ENCODE measurements around the gene ZNF609. TPM values are rescaled to one million over a fixed set of nuclear protein-coding genes. Genes with fewer than 3 reads are reported as not detected.

The ZNF609 gene
- polyA plus RNA-seq: 10.2 TPM

GRCh38 chr15:64460206-64460723, at the start of gene ZNF609:
ZNF609 (plus strand) TSS chr15:64460578; CDS start chr15:64499420, 38,842 bp downstream.
- peak within 1 kb of the TSS; percentile 90 to 97 (median 96) for H3K4me3 Mint-ChIP-seq
- peaks cover 53 to 56% (median 56%) of the 10 kb centered on the region in 3 donors for H3K4me1 Mint-ChIP-seq
- no peaks in the 10 kb centered on the region for H3K9me3 Mint-ChIP-seq
- H3K27ac Mint-ChIP-seq: peak within 1 kb of the TSS; percentile 88 to 90 (median 89)
- no peaks in the 10 kb centered on the region for H3K36me3 Mint-ChIP-seq
- H3K27me3 Mint-ChIP-seq: no peaks in the 10 kb centered on the region

GRCh38 chr15:64412216-64412615, 48.2 kb upstream of the ZNF609 start:
- no peaks in the 10 kb centered on the region for H3K9me3 Mint-ChIP-seq
- H3K36me3 Mint-ChIP-seq: peaks cover 20% of the 10 kb centered on the region
- H3K27me3 Mint-ChIP-seq: no peaks in the 10 kb centered on the region
- no peak overlapping the region for H3K27ac Mint-ChIP-seq
- no peak overlapping the region for H3K4me3 Mint-ChIP-seq
- H3K4me1 Mint-ChIP-seq: no peaks in the 10 kb centered on the region

GRCh38 chr15:64422697-64423096, 37.7 kb upstream of the ZNF609 start:
- H3K36me3 Mint-ChIP-seq: peaks cover 7% of the 10 kb centered on the region
- no peaks in the 10 kb centered on the region for H3K27me3 Mint-ChIP-seq
- no peak overlapping the region for H3K27ac Mint-ChIP-seq
- no peak overlapping the region for H3K4me3 Mint-ChIP-seq
- no peaks in the 10 kb centered on the region for H3K9me3 Mint-ChIP-seq
- peaks cover 9 to 14% (median 9%) of the 10 kb centered on the region in 3 donors for H3K4me1 Mint-ChIP-seq

GRCh38 chr15:64423970-64424369, 36.4 kb upstream of the ZNF609 start:
- Mint-ChIP-seq H3K36me3 (peaks cover 6% of the 10 kb centered on the region), H3K4me1 (peaks cover 9 to 14% (median 9%) of the 10 kb centered on the region in 3 donors), H3K9me3 (no peaks in the 10 kb centered on the region), H3K4me3 (peak overlapping the region in 3 of 4 donors; percentile 10 to 51 (median 49)), H3K27me3 (no peaks in the 10 kb centered on the region), H3K27ac (peak overlapping the region in 2 of 3 donors; percentile 49 to 52)

- H3K4me3 Mint-ChIP-seq: no peak overlapping the region
- H3K4me1 Mint-ChIP-seq: peaks cover 9 to 14% (median 11%) of the 10 kb centered on the region in 3 donors
- no peaks in the 10 kb centered on the region for H3K9me3 Mint-ChIP-seq
- no peaks in the 10 kb centered on the region for H3K27me3 Mint-ChIP-seq
- peak overlapping the region in 1 of 3 donors; percentile 83 for H3K27ac Mint-ChIP-seq
- peaks cover 6% of the 10 kb centered on the region for H3K36me3 Mint-ChIP-seq
These were observed 35.2 kb upstream of the ZNF609 start for GRCh38 chr15:64425221-64425620.

GRCh38 chr15:64426845-64427465, 33.4 kb upstream of the ZNF609 start:
- peaks cover 10% of the 10 kb centered on the region for H3K36me3 Mint-ChIP-seq
- no peak overlapping the region for H3K4me3 Mint-ChIP-seq
- H3K9me3 Mint-ChIP-seq: no peaks in the 10 kb centered on the region
- peak overlapping the region in 1 of 3 donors; percentile 11 for H3K27ac Mint-ChIP-seq
- H3K27me3 Mint-ChIP-seq: no peaks in the 10 kb centered on the region
- H3K4me1 Mint-ChIP-seq: peaks cover 11 to 14% (median 12%) of the 10 kb centered on the region in 3 donors

- H3K9me3 Mint-ChIP-seq: no peaks in the 10 kb centered on the region
- H3K4me3 Mint-ChIP-seq: no peak overlapping the region
- peaks cover 12% of the 10 kb centered on the region for H3K36me3 Mint-ChIP-seq
- no peaks in the 10 kb centered on the region for H3K27me3 Mint-ChIP-seq
- peak overlapping the region in 1 of 3 donors; percentile 24 for H3K27ac Mint-ChIP-seq
- peaks cover 0 to 4% (median 2%) of the 10 kb centered on the region in 3 donors for H3K4me1 Mint-ChIP-seq
These were observed 30.9 kb upstream of the ZNF609 start for GRCh38 chr15:64429448-64429847.

- no peaks in the 10 kb centered on the region for H3K27me3 Mint-ChIP-seq
- peak overlapping the region in 1 of 3 donors; percentile 24 for H3K27ac Mint-ChIP-seq
- peaks cover 13% of the 10 kb centered on the region for H3K36me3 Mint-ChIP-seq
- peak overlapping the region in 1 of 4 donors; percentile 37 for H3K4me3 Mint-ChIP-seq
- peaks cover 0 to 4% (median 2%) of the 10 kb centered on the region in 3 donors for H3K4me1 Mint-ChIP-seq
- no peaks in the 10 kb centered on the region for H3K9me3 Mint-ChIP-seq
These were observed 30.2 kb upstream of the ZNF609 start for GRCh38 chr15:64430000-64430735.

- no peak overlapping the region for H3K27ac Mint-ChIP-seq
- H3K9me3 Mint-ChIP-seq: no peaks in the 10 kb centered on the region
- peaks cover under 1 to 6% (median 6%) of the 10 kb centered on the region in 3 donors for H3K4me1 Mint-ChIP-seq
- H3K27me3 Mint-ChIP-seq: no peaks in the 10 kb centered on the region
- H3K36me3 Mint-ChIP-seq: peaks cover 11% of the 10 kb centered on the region
- no peak overlapping the region for H3K4me3 Mint-ChIP-seq
These were observed 22.4 kb upstream of the ZNF609 start for GRCh38 chr15:64437982-64438381.

- Mint-ChIP-seq H3K27me3 (no peaks in the 10 kb centered on the region), H3K27ac (no peak overlapping the region), H3K4me3 (no peak overlapping the region), H3K4me1 (peaks cover 6 to 9% (median 8%) of the 10 kb centered on the region in 3 donors), H3K9me3 (no peaks in the 10 kb centered on the region), H3K36me3 (peaks cover 11% of the 10 kb centered on the region)
These were observed 21.5 kb upstream of the ZNF609 start for GRCh38 chr15:64438653-64439447.

- no peaks in the 10 kb centered on the region for H3K9me3 Mint-ChIP-seq
- no peak overlapping the region for H3K27ac Mint-ChIP-seq
- no peak overlapping the region for H3K4me3 Mint-ChIP-seq
- peaks cover 12 to 15% (median 13%) of the 10 kb centered on the region in 3 donors for H3K4me1 Mint-ChIP-seq
- H3K27me3 Mint-ChIP-seq: no peaks in the 10 kb centered on the region
- H3K36me3 Mint-ChIP-seq: peaks cover 11% of the 10 kb centered on the region
These were observed 18.5 kb upstream of the ZNF609 start for GRCh38 chr15:64441852-64442251.

- H3K36me3 Mint-ChIP-seq: peaks cover 6% of the 10 kb centered on the region
- no peaks in the 10 kb centered on the region for H3K9me3 Mint-ChIP-seq
- no peaks in the 10 kb centered on the region for H3K27me3 Mint-ChIP-seq
- no peak overlapping the region for H3K4me3 Mint-ChIP-seq
- H3K27ac Mint-ChIP-seq: no peak overlapping the region
- peaks cover 17 to 20% (median 20%) of the 10 kb centered on the region in 3 donors for H3K4me1 Mint-ChIP-seq
These were observed 17.4 kb upstream of the ZNF609 start for GRCh38 chr15:64443016-64443415.

GRCh38 chr15:64443747-64444621, 16.4 kb upstream of the ZNF609 start:
- peaks cover 19 to 23% (median 22%) of the 10 kb centered on the region in 3 donors for H3K4me1 Mint-ChIP-seq
- no peaks in the 10 kb centered on the region for H3K27me3 Mint-ChIP-seq
- no peaks in the 10 kb centered on the region for H3K9me3 Mint-ChIP-seq
- H3K4me3 Mint-ChIP-seq: no peak overlapping the region
- H3K27ac Mint-ChIP-seq: peak overlapping the region in 1 of 3 donors; percentile 20
- H3K36me3 Mint-ChIP-seq: peaks cover 6% of the 10 kb centered on the region

- H3K36me3 Mint-ChIP-seq: peaks cover 9% of the 10 kb centered on the region
- H3K4me3 Mint-ChIP-seq: no peak overlapping the region
- H3K27ac Mint-ChIP-seq: peak overlapping the region in 1 of 3 donors; percentile 20
- H3K27me3 Mint-ChIP-seq: no peaks in the 10 kb centered on the region
- no peaks in the 10 kb centered on the region for H3K9me3 Mint-ChIP-seq
- peaks cover 21 to 26% (median 25%) of the 10 kb centered on the region in 3 donors for H3K4me1 Mint-ChIP-seq
These were observed 15.5 kb upstream of the ZNF609 start for GRCh38 chr15:64444836-64445235.
